Hepatocyte (in vitro differentiated cells): Measurements from ENCODE around the gene TPSG1. TPM values are rescaled to one million over a fixed set of nuclear protein-coding genes. Genes with fewer than 3 reads are reported as not detected.

Source experiments
- DNase-seq: peaks from one replicate; pipeline ENCODE4 v3.0.0-alpha.2; 2016; ENCODE audit warnings: low spot score
- H2AFZ ChIP-seq: fragments of 200-600 bp; sonication (generic); 2 replicates; pipeline ENCODE4 v1.6.0; 2016; ENCODE audit warnings: antibody characterized with exemption, mild to moderate bottlenecking
- H3K27ac ChIP-seq: fragments of 200-600 bp; sonication (generic); 2 replicates; pipeline ENCODE4 v1.5.1; 2016; ENCODE audit warnings: mild to moderate bottlenecking
- H3K27me3 ChIP-seq: fragments of 200-600 bp; sonication (generic); 2 replicates; pipeline ENCODE4 v1.6.1; 2016
- H3K36me3 ChIP-seq: fragments of 200-600 bp; sonication (generic); replicated peaks from 2 replicates; pipeline ENCODE4 v1.5.1; 2016; ENCODE audit warnings: low read depth; ENCODE audit not compliant: insufficient read depth
- H3K4me1 ChIP-seq: fragments of 200-600 bp; sonication (generic); 2 replicates; pipeline ENCODE4 v1.5.1; 2016; ENCODE audit warnings: mild to moderate bottlenecking, moderate library complexity; ENCODE audit not compliant: insufficient read depth
- H3K4me2 ChIP-seq: fragments of 200-600 bp; sonication (generic); 2 replicates; pipeline ENCODE4 v1.6.0; 2016
- H3K4me3 ChIP-seq: fragments of 200-600 bp; sonication (generic); 2 replicates; pipeline ENCODE4 v1.5.1; 2016; ENCODE audit warnings: mild to moderate bottlenecking
- H3K79me2 ChIP-seq: fragments of 200-600 bp; sonication (generic); 2 replicates; pipeline ENCODE4 v1.6.0; 2017; ENCODE audit warnings: mild to moderate bottlenecking
- H3K9me2 ChIP-seq: fragments of 200-600 bp; sonication (generic); replicated peaks from 2 replicates; pipeline ENCODE4 v1.6.0; 2017; ENCODE audit warnings: mild to moderate bottlenecking; ENCODE audit not compliant: insufficient read depth
- H3K9me3 ChIP-seq: fragments of 200-600 bp; sonication (generic); 2 replicates; pipeline ENCODE4 v1.5.1; 2016; ENCODE audit warnings: low read depth, mild to moderate bottlenecking
- H4K20me1 ChIP-seq: fragments of 200-600 bp; sonication (generic); 2 replicates; pipeline ENCODE4 v1.6.0; 2016; ENCODE audit warnings: mild to moderate bottlenecking; ENCODE audit not compliant: insufficient read depth, poor library complexity, severe bottlenecking
- EZH2 ChIP-seq: fragments of 200-600 bp; sonication (generic); IDR thresholded peaks from 2 replicates; pipeline ENCODE4 v1.6.1; 2016; ENCODE audit warnings: antibody characterized with exemption, mild to moderate bottlenecking, borderline replicate concordance
- EZH2phosphoT487 ChIP-seq: fragments of 200-600 bp; sonication (generic); IDR thresholded peaks from one replicate; pipeline ENCODE4 v1.6.1; 2018; ENCODE audit warnings: antibody characterized with exemption, mild to moderate bottlenecking, low read depth, moderate library complexity; ENCODE audit not compliant: unreplicated experiment, severe bottlenecking
- WGBS: methylation state at CpG from one replicate; pipeline ENCODE4 v1.1.6; 2016; ENCODE audit warnings: low lambda C conversion rate; ENCODE audit errors: missing lambda C conversion rate; 5-methylcytosine and 5-hydroxymethylcytosine counted together
- polyA plus RNA-seq: library from polyadenylated mRNA; unstranded; fragments of >200 nt; fragmentation: Nextera tagmentation; extraction: Ambion mirVana; gene quantifications from 2 replicates; pipeline ENCODE4 v1.2.1, GENCODE V29; 2016
- total RNA-seq: library from RNA; depleted of rRNA; stranded (reverse); fragments of >200 nt; gene quantifications from 2 replicates; pipeline ENCODE4 v1.2.3, GENCODE V29; 2014
- TF ChIP-seq, protein P1 (sequence below): fragments of 200-600 bp; sonication (generic); IDR thresholded peaks from 2 replicates; pipeline ENCODE4 v1.5.1; 2016; ENCODE audit warnings: antibody characterized with exemption, mild to moderate bottlenecking; ENCODE audit not compliant: poor library complexity

The TPSG1 gene
- total and polyA plus RNA-seq, 2 experiments from 2014 or later, result 0.67 to 2.0 TPM

DNA sequence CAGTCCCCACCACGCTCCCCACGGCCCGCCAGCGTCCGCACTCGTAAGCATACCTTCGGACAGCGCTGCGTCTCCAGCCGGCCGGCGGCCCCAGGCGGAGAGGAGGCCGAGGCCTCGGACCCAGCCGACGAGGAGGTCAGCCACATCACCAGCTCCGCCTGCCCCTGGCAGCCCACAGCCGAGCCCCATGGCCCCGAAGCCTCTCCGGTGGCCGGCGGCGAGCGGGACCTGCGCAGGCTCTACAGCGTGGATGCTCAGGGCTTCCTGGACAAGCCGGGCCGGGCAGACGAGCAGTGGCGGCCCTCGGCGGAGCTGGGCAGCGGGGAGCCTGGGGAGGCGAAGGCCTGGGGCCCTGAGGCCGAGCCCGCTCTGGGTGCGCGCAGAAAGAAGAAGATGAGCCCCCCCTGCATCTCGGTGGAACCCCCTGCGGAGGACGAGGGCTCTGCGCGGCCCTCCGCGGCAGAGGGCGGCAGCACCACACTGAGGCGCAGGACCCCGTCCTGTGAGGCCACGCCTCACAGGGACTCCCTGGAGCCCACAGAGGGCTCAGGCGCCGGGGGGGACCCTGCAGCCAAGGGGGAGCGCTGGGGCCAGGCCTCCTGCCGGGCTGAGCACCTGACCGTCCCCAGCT is 4.9 kb downstream of the TPSG1 start:
- H3K27ac ChIP-seq, result no peak overlapping the region
- no peak for DNase-seq
- no peaks in the 10 kb centered on the region for H3K79me2 ChIP-seq
- no peaks in the 10 kb centered on the region for H3K27me3 ChIP-seq
- H3K9me3 ChIP-seq, result no peaks in the 10 kb centered on the region
- no peak overlapping the region for H3K4me3 ChIP-seq
- H3K9me2 ChIP-seq, result no peaks in the 10 kb centered on the region
- H4K20me1 ChIP-seq, result no peaks in the 10 kb centered on the region
- TF ChIP-seq EZH2phosphoT487 (no peak), EZH2 (no peak)
- TF ChIP-seq, protein P1, sequence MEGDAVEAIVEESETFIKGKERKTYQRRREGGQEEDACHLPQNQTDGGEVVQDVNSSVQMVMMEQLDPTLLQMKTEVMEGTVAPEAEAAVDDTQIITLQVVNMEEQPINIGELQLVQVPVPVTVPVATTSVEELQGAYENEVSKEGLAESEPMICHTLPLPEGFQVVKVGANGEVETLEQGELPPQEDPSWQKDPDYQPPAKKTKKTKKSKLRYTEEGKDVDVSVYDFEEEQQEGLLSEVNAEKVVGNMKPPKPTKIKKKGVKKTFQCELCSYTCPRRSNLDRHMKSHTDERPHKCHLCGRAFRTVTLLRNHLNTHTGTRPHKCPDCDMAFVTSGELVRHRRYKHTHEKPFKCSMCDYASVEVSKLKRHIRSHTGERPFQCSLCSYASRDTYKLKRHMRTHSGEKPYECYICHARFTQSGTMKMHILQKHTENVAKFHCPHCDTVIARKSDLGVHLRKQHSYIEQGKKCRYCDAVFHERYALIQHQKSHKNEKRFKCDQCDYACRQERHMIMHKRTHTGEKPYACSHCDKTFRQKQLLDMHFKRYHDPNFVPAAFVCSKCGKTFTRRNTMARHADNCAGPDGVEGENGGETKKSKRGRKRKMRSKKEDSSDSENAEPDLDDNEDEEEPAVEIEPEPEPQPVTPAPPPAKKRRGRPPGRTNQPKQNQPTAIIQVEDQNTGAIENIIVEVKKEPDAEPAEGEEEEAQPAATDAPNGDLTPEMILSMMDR, result no peak
- no peak overlapping the region for H3K4me2 ChIP-seq
- H2AFZ ChIP-seq, result no peak overlapping the region
- H3K36me3 ChIP-seq, result no peaks in the 10 kb centered on the region
- WGBS, result 95% methylated on average over 41 of the region's 55 CpGs
- no peaks in the 10 kb centered on the region for H3K4me1 ChIP-seq

DNA sequence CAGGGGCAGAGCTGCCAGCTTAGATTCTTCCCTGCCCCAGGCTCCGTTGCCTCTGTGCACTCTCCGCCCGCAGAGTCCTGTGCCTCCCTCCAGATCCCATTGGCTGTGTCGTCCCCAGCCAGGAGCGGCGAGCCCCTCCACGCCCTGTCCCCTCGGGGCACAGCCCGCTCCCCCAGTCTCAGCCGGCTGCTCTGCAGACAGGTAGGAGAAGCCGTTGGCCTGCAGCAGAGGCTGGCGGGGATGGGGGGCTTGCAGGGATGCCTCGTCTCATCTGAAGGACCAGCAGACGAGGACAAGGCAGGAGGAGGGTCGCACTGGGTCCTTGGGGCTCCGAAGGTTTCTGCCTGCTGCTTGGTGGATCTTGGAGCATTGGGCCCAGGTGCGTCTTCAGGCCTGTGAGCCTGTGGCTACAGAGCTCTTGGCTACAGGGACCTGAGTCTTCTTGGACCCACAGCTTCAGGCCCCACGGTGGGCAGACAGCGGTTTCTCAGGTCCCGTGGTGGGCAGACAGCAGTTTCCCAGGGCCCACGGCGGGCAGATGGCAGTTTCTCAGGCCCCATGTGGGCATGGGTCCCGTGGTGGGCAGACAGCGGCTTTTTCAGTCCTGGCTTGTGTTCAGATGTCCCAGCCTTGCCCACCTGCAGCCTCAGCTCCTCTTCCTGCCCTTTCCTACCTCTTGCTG is 6.0 kb downstream of the TPSG1 start:
- Histone ChIP-seq H3K9me3 (no peaks in the 10 kb centered on the region), H4K20me1 (no peaks in the 10 kb centered on the region), H3K4me2 (no peak overlapping the region), H3K4me1 (no peaks in the 10 kb centered on the region), H3K9me2 (no peaks in the 10 kb centered on the region), H3K27ac (no peak overlapping the region), H3K79me2 (no peaks in the 10 kb centered on the region), H3K4me3 (no peak overlapping the region), H3K27me3 (no peaks in the 10 kb centered on the region), H3K36me3 (no peaks in the 10 kb centered on the region), H2AFZ (no peak overlapping the region)
- no peak for TF ChIP-seq EZH2phosphoT487
- TF ChIP-seq, protein P1, result no peak
- no peak for TF ChIP-seq EZH2
- DNase-seq, result no peak
- WGBS, result 94% methylated on average over 22 of the region's 24 CpGs

DNA sequence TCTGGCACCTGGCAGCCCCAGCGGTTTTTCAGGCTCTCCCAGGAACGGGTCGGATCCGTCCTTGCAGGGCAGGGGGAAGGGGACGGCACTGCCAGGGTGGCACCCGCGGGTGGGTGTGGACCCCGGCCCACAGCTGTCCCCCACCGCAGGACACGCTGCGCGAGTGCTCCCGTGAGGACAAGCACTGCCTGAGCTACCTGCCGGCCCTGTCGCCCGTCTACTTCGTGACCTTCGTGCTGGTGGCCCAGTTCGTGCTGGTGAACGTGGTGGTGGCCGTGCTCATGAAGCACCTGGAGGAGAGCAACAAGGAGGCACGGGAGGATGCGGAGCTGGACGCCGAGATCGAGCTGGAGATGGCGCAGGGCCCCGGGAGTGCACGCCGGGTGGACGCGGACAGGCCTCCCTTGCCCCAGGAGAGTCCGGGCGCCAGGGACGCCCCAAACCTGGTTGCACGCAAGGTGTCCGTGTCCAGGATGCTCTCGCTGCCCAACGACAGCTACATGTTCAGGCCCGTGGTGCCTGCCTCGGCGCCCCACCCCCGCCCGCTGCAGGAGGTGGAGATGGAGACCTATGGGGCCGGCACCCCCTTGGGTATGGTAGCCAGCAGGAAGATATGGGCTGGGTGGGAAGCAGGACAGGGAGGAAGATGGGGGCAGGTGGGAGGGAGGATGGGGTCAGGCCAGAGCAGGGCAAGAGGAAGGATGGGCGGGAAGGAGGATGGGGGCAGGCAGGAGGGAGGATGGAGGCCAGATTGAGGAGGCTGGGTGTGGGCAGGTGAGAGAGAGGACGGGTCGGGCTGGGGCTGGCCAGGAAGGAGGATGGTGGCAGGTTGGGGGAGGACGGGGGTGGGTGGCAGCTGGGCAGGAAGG is 6.8 kb downstream of the TPSG1 start:
- Histone ChIP-seq H3K27me3 (no peaks in the 10 kb centered on the region), H3K27ac (no peak overlapping the region), H4K20me1 (no peaks in the 10 kb centered on the region), H3K4me3 (no peak overlapping the region), H2AFZ (no peak overlapping the region), H3K4me2 (no peak overlapping the region), H3K79me2 (no peaks in the 10 kb centered on the region), H3K9me3 (no peaks in the 10 kb centered on the region), H3K9me2 (no peaks in the 10 kb centered on the region), H3K4me1 (no peaks in the 10 kb centered on the region), H3K36me3 (no peaks in the 10 kb centered on the region)
- TF ChIP-seq EZH2phosphoT487, result no peak
- no peak for TF ChIP-seq EZH2
- TF ChIP-seq, protein P1, result no peak
- no peak for DNase-seq
- 97% methylated on average over 38 of the region's 49 CpGs for WGBS
